Neural progenitor cell (in vitro differentiated cells): ENCODE results near the gene MATK. TPM values are rescaled to one million over a fixed set of nuclear protein-coding genes. Genes with fewer than 3 reads are reported as not detected.
A peak's percentile ranks its signal among the peaks of the same experiment; 100 is the strongest.

Experiments used
- DNase-seq: peaks from one replicate; pipeline ENCODE4 v3.0.0-alpha.2; 2016; ENCODE audit warnings: low spot score
- H2AFZ ChIP-seq: fragments of 200-600 bp; sonication (generic); replicated peaks from 2 replicates; pipeline ENCODE4 v1.6.1; 2016; ENCODE audit warnings: antibody characterized with exemption
- H3F3A ChIP-seq: fragments of 200-600 bp; sonication (generic); 2 replicates; pipeline ENCODE4 v1.6.1; 2016; ENCODE audit warnings: antibody characterized with exemption, low read depth
- H3K27ac ChIP-seq: fragments of 200-600 bp; sonication (generic); 2 replicates; pipeline ENCODE4 v1.5.1; 2016; ENCODE audit warnings: mild to moderate bottlenecking
- H3K27me3 ChIP-seq: fragments of 200-600 bp; sonication (generic); 2 replicates; pipeline ENCODE4 v1.6.1; 2016; ENCODE audit warnings: mild to moderate bottlenecking, moderate library complexity
- H3K36me3 ChIP-seq: fragments of 200-600 bp; sonication (generic); 2 replicates; pipeline ENCODE4 v1.5.1; 2016
- H3K4me1 ChIP-seq: fragments of 200-600 bp; sonication (generic); 2 replicates; pipeline ENCODE4 v1.6.1; 2016; ENCODE audit warnings: mixed run types
- H3K4me2 ChIP-seq: fragments of 200-600 bp; sonication (generic); 2 replicates; pipeline ENCODE4 v1.6.1; 2016
- H3K4me3 ChIP-seq: fragments of 200-600 bp; sonication (generic); 2 replicates; pipeline ENCODE4 v1.5.1; 2016
- H3K79me2 ChIP-seq: fragments of 200-600 bp; sonication (generic); 2 replicates; pipeline ENCODE4 v1.6.1; 2016; ENCODE audit warnings: low read depth
- H3K9ac ChIP-seq: fragments of 200-600 bp; sonication (generic); 2 replicates; pipeline ENCODE4 v1.6.1; 2016
- H3K9me3 ChIP-seq: fragments of 200-600 bp; sonication (generic); 2 replicates; pipeline ENCODE4 v1.5.1; 2016; ENCODE audit warnings: low read depth
- H4K20me1 ChIP-seq: fragments of 200-600 bp; sonication (generic); 2 replicates; pipeline ENCODE4 v1.6.1; 2016; ENCODE audit warnings: low read depth
- H3K27ac Mint-ChIP-seq: 3 replicates; pipeline ENCODE4 v1.8.0; 2021; ENCODE audit warnings: mixed read lengths
- H3K27me3 Mint-ChIP-seq: 2 replicates; pipeline ENCODE4 v1.8.0; 2022; ENCODE audit warnings: low read depth, mild to moderate bottlenecking, inconsistent platforms, moderate library complexity, mixed read lengths; ENCODE audit not compliant: insufficient read depth
- H3K36me3 Mint-ChIP-seq: 3 replicates; pipeline ENCODE4 v1.8.0; 2021; ENCODE audit warnings: mixed read lengths
- H3K4me1 Mint-ChIP-seq: 3 replicates; pipeline ENCODE4 v1.8.0; 2021; ENCODE audit warnings: mixed read lengths
- H3K4me3 Mint-ChIP-seq: 3 replicates; pipeline ENCODE4 v1.8.0; 2021; ENCODE audit warnings: mild to moderate bottlenecking, moderate library complexity, mixed read lengths
- H3K9me3 Mint-ChIP-seq: 3 replicates; pipeline ENCODE4 v1.8.0; 2020; ENCODE audit warnings: mixed read lengths
- EZH2 ChIP-seq: fragments of 200-600 bp; sonication (generic); IDR thresholded peaks from 2 replicates; pipeline ENCODE4 v1.6.1; 2017; ENCODE audit warnings: antibody characterized with exemption, mild to moderate bottlenecking, moderate library complexity
- EZH2phosphoT487 ChIP-seq: fragments of 200-600 bp; sonication (generic); IDR thresholded peaks from 2 replicates; pipeline ENCODE4 v1.6.1; 2017; ENCODE audit warnings: antibody characterized with exemption
- total RNA-seq: library from RNA; depleted of rRNA; stranded (reverse); fragments of >200 nt; gene quantifications from 2 replicates; pipeline ENCODE4 v1.2.3, GENCODE V29; 2015; ENCODE audit warnings: low replicate concordance
- TF ChIP-seq, protein P1 (sequence below): fragments of 200-600 bp; sonication (generic); IDR thresholded peaks from 2 replicates; pipeline ENCODE4 v1.5.1; 2017; ENCODE audit warnings: antibody characterized with exemption, mild to moderate bottlenecking

MATK gene
- total RNA-seq, 1 donor from 2014 or later = 2.4 TPM

DNA sequence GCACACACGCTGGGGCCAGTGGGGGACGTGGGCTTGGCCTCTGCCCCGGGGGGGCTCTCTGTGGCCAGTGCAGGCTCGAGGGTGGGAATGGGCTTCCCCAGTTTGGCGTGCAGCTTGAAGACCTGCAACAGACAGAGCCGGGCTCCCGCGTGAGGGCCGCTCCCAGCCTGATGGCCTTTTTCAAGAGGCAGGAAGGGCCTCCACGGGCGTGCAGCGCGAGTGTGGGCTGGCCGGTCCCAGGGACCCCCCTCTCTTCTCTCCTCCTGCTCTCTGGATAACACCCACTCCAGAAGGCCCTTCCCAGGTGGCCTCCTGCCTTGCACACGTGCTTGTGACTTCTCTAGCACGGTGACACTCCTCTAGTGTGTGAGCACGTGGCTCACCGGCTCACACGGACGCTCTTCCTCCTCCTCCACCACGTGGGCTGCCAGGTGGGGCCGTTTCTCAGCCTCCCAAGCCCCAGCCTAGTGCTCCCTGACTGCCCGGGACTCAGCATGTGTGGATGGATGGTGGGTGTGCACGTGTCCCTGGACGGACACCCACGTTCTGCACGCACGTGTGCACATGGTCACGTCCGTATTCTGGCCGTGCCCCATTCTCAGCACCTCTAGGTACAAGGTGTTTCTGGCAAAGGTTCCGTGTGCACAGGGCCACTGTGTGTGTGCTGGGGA is 39.2 kb upstream of the MATK start:
- DNase-seq = no peak

GRCh38 chr19:3823350-3823713 is 37.2 kb upstream of the MATK start:
- peaks cover 3% of the 10 kb centered on the region for H4K20me1 ChIP-seq
- H3K27ac ChIP-seq = no peak overlapping the region
- no peak overlapping the region for H3K4me2 ChIP-seq
- Mint-ChIP-seq H3K27ac (no peak overlapping the region), H3K4me1 (peaks cover 2% of the 10 kb centered on the region), H3K4me3 (no peak overlapping the region), H3K36me3 (no peaks in the 10 kb centered on the region), H3K9me3 (no peaks in the 10 kb centered on the region), H3K27me3 (peaks cover 5% of the 10 kb centered on the region)
- no peak for DNase-seq
- peaks cover 10% of the 10 kb centered on the region for H3K27me3 ChIP-seq
- no peaks in the 10 kb centered on the region for H3K9me3 ChIP-seq
- no peaks in the 10 kb centered on the region for H3K79me2 ChIP-seq
- no peaks in the 10 kb centered on the region for H3F3A ChIP-seq
- no peaks in the 10 kb centered on the region for H3K4me1 ChIP-seq
- H3K4me3 ChIP-seq = no peak overlapping the region
- no peak overlapping the region for H3K9ac ChIP-seq
- no peaks in the 10 kb centered on the region for H3K36me3 ChIP-seq
- no peak overlapping the region for H2AFZ ChIP-seq
- TF ChIP-seq, protein P1, sequence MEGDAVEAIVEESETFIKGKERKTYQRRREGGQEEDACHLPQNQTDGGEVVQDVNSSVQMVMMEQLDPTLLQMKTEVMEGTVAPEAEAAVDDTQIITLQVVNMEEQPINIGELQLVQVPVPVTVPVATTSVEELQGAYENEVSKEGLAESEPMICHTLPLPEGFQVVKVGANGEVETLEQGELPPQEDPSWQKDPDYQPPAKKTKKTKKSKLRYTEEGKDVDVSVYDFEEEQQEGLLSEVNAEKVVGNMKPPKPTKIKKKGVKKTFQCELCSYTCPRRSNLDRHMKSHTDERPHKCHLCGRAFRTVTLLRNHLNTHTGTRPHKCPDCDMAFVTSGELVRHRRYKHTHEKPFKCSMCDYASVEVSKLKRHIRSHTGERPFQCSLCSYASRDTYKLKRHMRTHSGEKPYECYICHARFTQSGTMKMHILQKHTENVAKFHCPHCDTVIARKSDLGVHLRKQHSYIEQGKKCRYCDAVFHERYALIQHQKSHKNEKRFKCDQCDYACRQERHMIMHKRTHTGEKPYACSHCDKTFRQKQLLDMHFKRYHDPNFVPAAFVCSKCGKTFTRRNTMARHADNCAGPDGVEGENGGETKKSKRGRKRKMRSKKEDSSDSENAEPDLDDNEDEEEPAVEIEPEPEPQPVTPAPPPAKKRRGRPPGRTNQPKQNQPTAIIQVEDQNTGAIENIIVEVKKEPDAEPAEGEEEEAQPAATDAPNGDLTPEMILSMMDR = no peak

More for the DNA sequence above, 39.2 kb upstream of the MATK start:
- no peaks in the 10 kb centered on the region for H3K79me2 ChIP-seq
- H2AFZ ChIP-seq = no peak overlapping the region
- no peaks in the 10 kb centered on the region for H3F3A ChIP-seq
- no peaks in the 10 kb centered on the region for H3K9me3 Mint-ChIP-seq
- H3K9me3 ChIP-seq = no peaks in the 10 kb centered on the region
- peaks cover 5% of the 10 kb centered on the region for H3K27me3 Mint-ChIP-seq
- no peak overlapping the region for H3K4me3 ChIP-seq
- no peak overlapping the region for H3K27ac ChIP-seq
- H3K9ac ChIP-seq = no peak overlapping the region
- peaks cover 10% of the 10 kb centered on the region for H3K27me3 ChIP-seq
- H4K20me1 ChIP-seq = peaks cover 2% of the 10 kb centered on the region
- no peaks in the 10 kb centered on the region for H3K36me3 ChIP-seq
- H3K4me2 ChIP-seq = no peak overlapping the region
- no peak for TF ChIP-seq EZH2phosphoT487
- peaks cover under 1% of the 10 kb centered on the region for H3K4me1 Mint-ChIP-seq
- H3K4me1 ChIP-seq = no peaks in the 10 kb centered on the region
- H3K36me3 Mint-ChIP-seq = no peaks in the 10 kb centered on the region
- no peak overlapping the region for H3K27ac Mint-ChIP-seq
- H3K4me3 Mint-ChIP-seq = no peak overlapping the region

- H2AFZ ChIP-seq = no peak overlapping the region
- H3K79me2 ChIP-seq = no peaks in the 10 kb centered on the region
- no peak overlapping the region for H3K4me3 Mint-ChIP-seq
- H3K27me3 ChIP-seq = peaks cover 10% of the 10 kb centered on the region
- H3K36me3 ChIP-seq = no peaks in the 10 kb centered on the region
- no peak overlapping the region for H3K4me2 ChIP-seq
- H3K9me3 Mint-ChIP-seq = no peaks in the 10 kb centered on the region
- TF ChIP-seq, protein P1 = no peak
- no peak for TF ChIP-seq EZH2phosphoT487
- TF ChIP-seq EZH2 = no peak
- DNase-seq = no peak
- H3K36me3 Mint-ChIP-seq = no peaks in the 10 kb centered on the region
- no peak overlapping the region for H3K27ac ChIP-seq
- H4K20me1 ChIP-seq = peaks cover 6% of the 10 kb centered on the region
- no peak overlapping the region for H3K27ac Mint-ChIP-seq
- no peaks in the 10 kb centered on the region for H3K4me1 ChIP-seq
- no peak overlapping the region for H3K9ac ChIP-seq
- no peaks in the 10 kb centered on the region for H3K9me3 ChIP-seq
- H3K4me1 Mint-ChIP-seq = peaks cover 7% of the 10 kb centered on the region
- peaks cover 5% of the 10 kb centered on the region for H3K27me3 Mint-ChIP-seq
- H3F3A ChIP-seq = no peaks in the 10 kb centered on the region
- H3K4me3 ChIP-seq = no peak overlapping the region
Observed at GRCh38 chr19:3822683-3823349, 36.6 kb upstream of the MATK start.

DNA sequence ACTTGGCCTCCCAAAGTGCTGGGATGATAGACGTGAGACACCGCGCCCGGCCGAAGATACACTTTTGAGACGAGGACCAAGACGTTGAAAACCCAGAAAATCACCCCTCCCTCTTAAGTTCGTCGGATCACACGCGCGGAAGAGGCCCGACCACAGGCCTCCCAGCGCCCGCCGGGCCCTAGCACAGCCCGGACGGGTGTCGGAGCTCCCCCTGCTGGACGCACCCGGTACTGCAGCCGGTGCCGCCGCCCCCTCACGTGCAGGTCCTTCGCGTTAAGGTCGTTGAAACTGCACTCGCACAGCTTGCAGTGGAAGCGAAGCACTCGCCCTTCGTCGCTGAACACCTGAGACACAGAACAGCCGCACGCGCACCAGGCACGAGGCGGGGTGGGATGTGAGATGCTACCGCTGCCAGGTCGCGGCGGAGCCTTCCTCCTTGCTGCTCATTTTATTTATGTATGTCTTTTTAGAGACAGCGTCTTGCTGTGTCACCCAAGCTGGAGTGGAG is 35.7 kb upstream of the MATK start:
- peak; percentile 81 for DNase-seq
- H3F3A ChIP-seq = no peaks in the 10 kb centered on the region
- H3K27me3 Mint-ChIP-seq = peaks cover 5% of the 10 kb centered on the region
- H3K4me1 ChIP-seq = no peaks in the 10 kb centered on the region
- no peak overlapping the region for H3K27ac ChIP-seq
- no peaks in the 10 kb centered on the region for H3K36me3 Mint-ChIP-seq
- peak overlapping the region; percentile 50 for H3K4me3 Mint-ChIP-seq
- no peaks in the 10 kb centered on the region for H3K9me3 Mint-ChIP-seq
- H3K79me2 ChIP-seq = no peaks in the 10 kb centered on the region
- no peaks in the 10 kb centered on the region for H3K36me3 ChIP-seq
- H4K20me1 ChIP-seq = peaks cover 6% of the 10 kb centered on the region
- H3K9me3 ChIP-seq = no peaks in the 10 kb centered on the region
- H3K4me1 Mint-ChIP-seq = peaks cover 8% of the 10 kb centered on the region
- no peak overlapping the region for H3K4me3 ChIP-seq
- TF ChIP-seq EZH2 (no peak), EZH2phosphoT487 (no peak)
- TF ChIP-seq, protein P1 = peak; percentile 100
- peaks cover 10% of the 10 kb centered on the region for H3K27me3 ChIP-seq
- H3K9ac ChIP-seq = no peak overlapping the region
- no peak overlapping the region for H3K27ac Mint-ChIP-seq
- H3K4me2 ChIP-seq = no peak overlapping the region
- no peak overlapping the region for H2AFZ ChIP-seq
